Choroid plexus epithelial cell (primary cell): ENCODE results near the gene PDK3.

Experiments
- DNase-seq: peaks from one replicate; pipeline ENCODE4 v3.0.0-alpha.2; 2010; ENCODE audit warnings: low read depth
- H3K4me3 ChIP-seq: 2 replicates; pipeline ENCODE4 v1.5.1; 2011; ENCODE audit warnings: low read depth, mild to moderate bottlenecking, control low read depth, low read length, moderate library complexity
- CTCF ChIP-seq: conservative IDR thresholded peaks from 2 replicates; pipeline ENCODE4 v1.5.1; 2011; ENCODE audit warnings: low read depth, mild to moderate bottlenecking, control low read depth, inconsistent platforms, low read length, moderate library complexity

The PDK3 gene

DNA sequence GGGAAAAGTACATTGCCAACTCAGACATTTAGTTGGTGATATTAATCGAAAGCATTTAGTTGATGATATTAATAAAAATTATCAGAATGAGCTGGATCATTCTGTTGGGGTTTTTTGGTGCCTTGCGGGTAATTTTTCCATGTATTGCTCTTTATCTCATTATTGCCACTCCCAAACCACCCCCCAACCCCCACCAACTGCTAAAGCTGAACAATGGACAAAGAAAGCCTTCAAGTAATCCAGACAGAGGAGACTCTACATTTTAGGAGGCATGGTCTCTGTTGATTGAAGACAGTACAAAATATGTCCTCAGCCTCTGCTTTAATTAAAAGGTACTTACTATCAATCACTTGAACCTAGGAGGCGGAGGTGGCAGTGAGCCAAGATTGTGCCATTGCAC lies 22.5 kb downstream of the PDK3 start:
- no peak for TF ChIP-seq CTCF
- DNase-seq: no peak
- no peak overlapping the region for H3K4me3 ChIP-seq

GRCh38 chrX:24491741-24492140 lies 26.7 kb downstream of the PDK3 start:
- DNase-seq: no peak
- no peak overlapping the region for H3K4me3 ChIP-seq
- no peak for TF ChIP-seq CTCF

DNA sequence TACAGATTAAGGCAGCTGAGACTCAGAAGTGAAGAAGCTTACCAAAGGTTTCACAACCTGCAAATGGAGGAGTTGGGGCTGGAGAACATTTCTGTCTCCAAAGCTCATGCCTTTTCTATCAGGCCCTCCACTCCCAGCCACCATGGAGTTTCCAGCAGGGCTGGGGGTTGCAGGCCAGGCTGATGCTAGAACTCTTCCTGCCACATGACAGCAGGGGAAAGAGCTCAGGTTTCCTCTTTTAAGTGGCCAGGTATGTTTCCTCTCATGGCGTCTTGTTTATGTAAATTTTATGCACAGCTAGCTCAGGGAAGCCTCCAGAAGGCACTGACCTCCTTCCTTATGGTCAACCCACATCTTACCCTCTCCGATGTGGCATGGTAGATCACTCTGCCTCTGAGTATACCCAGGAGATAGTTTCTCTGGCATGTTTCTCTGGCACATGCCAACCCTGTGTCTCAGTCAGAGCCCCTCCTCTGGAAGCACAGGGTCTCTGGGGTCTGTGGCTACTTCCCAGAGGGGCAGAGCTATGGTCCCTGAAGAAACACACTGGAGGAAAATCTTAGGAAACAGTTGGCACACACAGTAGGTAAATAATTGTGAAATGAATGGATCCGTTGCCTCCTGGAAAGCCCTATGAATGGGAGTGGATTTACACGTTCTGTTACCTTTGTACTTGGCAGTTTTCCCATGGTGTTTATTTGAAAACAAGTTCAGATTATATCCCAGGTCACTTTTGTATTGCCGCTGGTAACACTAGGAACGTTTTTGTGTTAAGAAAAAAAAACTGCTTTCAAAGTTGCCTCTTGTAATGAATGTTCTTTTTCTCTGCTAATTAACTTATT lies 28.9 kb downstream of the PDK3 start:
- TF ChIP-seq CTCF: no peak
- DNase-seq: no peak
- H3K4me3 ChIP-seq: no peak overlapping the region

DNA sequence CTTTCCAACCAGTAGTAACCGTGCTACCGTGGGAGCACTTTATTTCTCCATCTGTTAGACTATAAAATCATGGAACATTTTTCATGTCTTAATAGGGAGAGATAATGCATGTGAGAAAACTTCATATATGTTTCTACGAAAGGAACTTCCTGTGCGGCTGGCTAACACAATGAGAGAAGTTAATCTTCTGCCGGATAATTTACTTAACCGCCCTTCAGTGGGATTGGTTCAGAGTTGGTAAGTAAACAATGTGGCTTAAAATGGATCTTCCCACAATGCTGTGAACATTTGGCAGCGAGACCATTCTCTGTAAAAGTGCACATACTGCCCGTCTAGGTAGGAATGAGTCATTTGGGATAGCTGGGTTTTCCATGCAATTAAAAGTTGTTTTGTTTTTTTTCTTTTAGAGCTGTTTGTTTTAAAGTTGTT lies 29.6 kb downstream of the PDK3 start:
- DNase-seq: peak; percentile 74
- H3K4me3 ChIP-seq: no peak overlapping the region

DNA sequence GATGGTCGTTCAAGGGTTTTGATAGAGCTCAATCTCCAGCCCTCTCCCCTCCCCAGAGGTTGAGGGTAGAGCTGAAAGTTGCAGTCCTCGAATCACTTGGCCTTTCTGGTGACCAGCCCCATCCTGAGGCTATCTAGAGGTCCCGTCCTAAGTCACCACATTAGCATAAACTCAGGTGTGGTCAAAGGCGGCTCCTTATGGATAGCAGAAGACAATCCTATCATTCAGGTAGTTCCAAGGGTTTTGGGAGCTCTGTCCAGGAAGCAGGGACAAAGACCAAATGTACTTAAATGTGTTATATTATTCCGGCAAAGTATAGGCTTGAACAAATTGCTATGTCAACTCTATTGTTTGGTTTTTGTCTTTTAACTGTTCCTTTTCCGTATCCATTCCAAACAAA lies 30.6 kb downstream of the PDK3 start:
- TF ChIP-seq CTCF: no peak

More for the DNA sequence above, 29.6 kb downstream of the PDK3 start:
- TF ChIP-seq CTCF: no peak

GRCh38 chrX:24498181-24498580 lies 33.1 kb downstream of the PDK3 start:
- peak; percentile 54 for TF ChIP-seq CTCF
- peak; percentile 23 for DNase-seq
- H3K4me3 ChIP-seq: no peak overlapping the region

More for the DNA sequence above, 30.6 kb downstream of the PDK3 start:
- H3K4me3 ChIP-seq: no peak overlapping the region
- DNase-seq: no peak

- no peak overlapping the region for H3K4me3 ChIP-seq
- peak; percentile 41 for DNase-seq
- peak; percentile 51 for TF ChIP-seq CTCF
Measured at GRCh38 chrX:24498975-24499374, 33.9 kb downstream of the PDK3 start.
